ENCODE data around the gene ZNF763. TPM values are rescaled to one million over a fixed set of nuclear protein-coding genes. Genes with fewer than 3 reads are reported as not detected.

ZNF763 gene
- total RNA-seq, 1 experiment from 2014 or later: 0.39 TPM

Other genes starting within 250 kb of the ZNF763 start
- 5.0 TPM for gene ZNF823, start 226.1 kb upstream of the ZNF763 start, total RNA-seq (2021; ENCODE audit: unreplicated experiment)
- 2.8 TPM for gene ZNF441, start 198.0 kb upstream of the ZNF763 start, total RNA-seq (2021; ENCODE audit: unreplicated experiment)
- gene ZNF491, start 166.5 kb upstream of the ZNF763 start, total RNA-seq (2021; ENCODE audit: unreplicated experiment): 0.98 TPM
- 12.9 TPM for gene ZNF440, start 150.8 kb upstream of the ZNF763 start, total RNA-seq (2021; ENCODE audit: unreplicated experiment)
- 6.3 TPM for gene ZNF439, start 116.3 kb upstream of the ZNF763 start, total RNA-seq (2021; ENCODE audit: unreplicated experiment)
- 9.5 TPM for gene ZNF69, start 77.3 kb upstream of the ZNF763 start, total RNA-seq (2021; ENCODE audit: unreplicated experiment)
- 10.4 TPM for gene ZNF700, start 39.9 kb upstream of the ZNF763 start, total RNA-seq (2021; ENCODE audit: unreplicated experiment)
- 4.7 TPM for gene ZNF433, start 70.6 kb downstream of the ZNF763 start, total RNA-seq (2021; ENCODE audit: unreplicated experiment)
- 2.1 TPM for gene ZNF878, start 87.9 kb downstream of the ZNF763 start, total RNA-seq (2021; ENCODE audit: unreplicated experiment)
- 8.6 TPM for gene ZNF844, start 99.7 kb downstream of the ZNF763 start, total RNA-seq (2021; ENCODE audit: unreplicated experiment)
- gene ZNF20, start 175.3 kb downstream of the ZNF763 start, total RNA-seq (2021; ENCODE audit: unreplicated experiment): 4.9 TPM
- 7.9 TPM for gene ZNF625, start 191.7 kb downstream of the ZNF763 start, total RNA-seq (2021; ENCODE audit: unreplicated experiment)
- gene ZNF136, start 198.1 kb downstream of the ZNF763 start, total RNA-seq (2021; ENCODE audit: unreplicated experiment): 4.6 TPM

All from Panc1 (cell line).